HepG2 (cell line): ENCODE results near the gene PSEN2. TPM values are rescaled to one million over a fixed set of nuclear protein-coding genes. Genes with fewer than 3 reads are reported as not detected.

ENCODE experiments used
- EHMT2 ChIP-seq: fragments of 200-600 bp; sonication (generic); IDR thresholded peaks from 2 replicates; pipeline ENCODE4 v1.7.0; 2017; ENCODE audit warnings: antibody characterized with exemption, low read depth, low read length, borderline replicate concordance
- FLYWCH1 ChIP-seq: sonication (generic); formaldehyde crosslinking; IDR thresholded peaks from 2 replicates; pipeline ENCODE4 v1.8.1; 2023; ENCODE audit warnings: mild to moderate bottlenecking, missing genetic modification reagents
- ISL2 ChIP-seq: sonication (generic); formaldehyde crosslinking; IDR thresholded peaks from 2 replicates; pipeline ENCODE4 v1.5.0; 2020; ENCODE audit warnings: missing genetic modification reagents
- KAT2B ChIP-seq: fragments of 150-350 bp; IDR thresholded peaks from 2 replicates; pipeline ENCODE4 v1.6.1; 2014; ENCODE audit warnings: low read depth, low read length, borderline replicate concordance
- MEF2D ChIP-seq: sonication (generic); formaldehyde crosslinking; IDR thresholded peaks from 2 replicates; pipeline ENCODE4 v1.5.1; 2020; ENCODE audit warnings: mild to moderate bottlenecking, missing genetic modification reagents
- MTA1 ChIP-seq: sonication (generic); formaldehyde crosslinking; IDR thresholded peaks from 2 replicates; pipeline ENCODE4 v1.4.0; 2020; ENCODE audit warnings: missing genetic modification reagents, mild to moderate bottlenecking, borderline replicate concordance
- TBX2 ChIP-seq: sonication (generic); formaldehyde crosslinking; IDR thresholded peaks from 2 replicates; pipeline ENCODE4 v1.5.0; 2020; ENCODE audit warnings: missing genetic modification reagents, mild to moderate bottlenecking, borderline replicate concordance
- TRIM24 ChIP-seq: sonication (generic); formaldehyde crosslinking; IDR thresholded peaks from 2 replicates; pipeline ENCODE4 v1.8.0; 2022; ENCODE audit warnings: mild to moderate bottlenecking, missing genetic modification reagents
- ZNF678 ChIP-seq: sonication (generic); formaldehyde crosslinking; IDR thresholded peaks from 2 replicates; pipeline ENCODE4 v1.4.0; 2020; ENCODE audit warnings: mild to moderate bottlenecking, missing genetic modification reagents
- ZNF776 ChIP-seq: sonication (generic); formaldehyde crosslinking; IDR thresholded peaks from 2 replicates; pipeline ENCODE4 v1.4.0; 2020; ENCODE audit warnings: mild to moderate bottlenecking, missing genetic modification reagents
- ZNF839 ChIP-seq: sonication (generic); formaldehyde crosslinking; IDR thresholded peaks from 2 replicates; pipeline ENCODE4 v1.4.0; 2020; ENCODE audit warnings: missing genetic modification reagents, mild to moderate bottlenecking, borderline replicate concordance
- ZNF883 ChIP-seq: sonication (generic); formaldehyde crosslinking; IDR thresholded peaks from 2 replicates; pipeline ENCODE4 v1.5.1; 2020; ENCODE audit warnings: mild to moderate bottlenecking, missing genetic modification reagents; ENCODE audit errors: not compliant biosample characterization
- polyA plus RNA-seq, 8 experiments: library from polyadenylated mRNA; depleted of rRNA in 3 of 8; stranded (reverse) in 7 of 8; unstranded in 1 of 8; fragments of >200 nt; fragmentation: Illumina TruSeq in 4 of 8; extraction: Trizol in 4 of 8; gene quantifications; 2 replicates each; pipeline versions ENCODE4 v1.2.1 to v1.2.3, GENCODE V29; 2011 to 2016; ENCODE audit warnings: low read depth in 4 of 8, missing spikeins in 1 of 8, mixed read lengths in 1 of 8; ENCODE audit not compliant: insufficient read depth in 1 of 8
- total RNA-seq, 5 experiments: library from RNA; depleted of rRNA; stranded (reverse); fragments of >200 nt; fragmentation: Illumina TruSeq; extraction: Trizol; gene quantifications; 2 replicates each; pipeline ENCODE4 v1.2.3, GENCODE V29; 2016; ENCODE audit warnings: low read depth in 1 of 5
- TF ChIP-seq, protein P1 (sequence below): sonication (generic); formaldehyde crosslinking; IDR thresholded peaks from 2 replicates; pipeline ENCODE4 v1.4.0; 2020; ENCODE audit warnings: mild to moderate bottlenecking, missing genetic modification reagents
- TF ChIP-seq, protein P2 (sequence below): sonication (generic); formaldehyde crosslinking; IDR thresholded peaks from 2 replicates; pipeline ENCODE4 v1.4.0; 2020; ENCODE audit warnings: missing genetic modification reagents
- TF ChIP-seq, protein P3 (sequence below): sonication (generic); formaldehyde crosslinking; IDR thresholded peaks from 2 replicates; pipeline ENCODE4 v1.4.0; 2020; ENCODE audit warnings: mild to moderate bottlenecking, missing genetic modification reagents

The PSEN2 gene
- total and polyA plus RNA-seq, 2 of the 13 experiments (the other 11 are each of a cell fraction or from before 2014, with no cell fraction given) = 5.9 to 13.1 TPM

DNA sequence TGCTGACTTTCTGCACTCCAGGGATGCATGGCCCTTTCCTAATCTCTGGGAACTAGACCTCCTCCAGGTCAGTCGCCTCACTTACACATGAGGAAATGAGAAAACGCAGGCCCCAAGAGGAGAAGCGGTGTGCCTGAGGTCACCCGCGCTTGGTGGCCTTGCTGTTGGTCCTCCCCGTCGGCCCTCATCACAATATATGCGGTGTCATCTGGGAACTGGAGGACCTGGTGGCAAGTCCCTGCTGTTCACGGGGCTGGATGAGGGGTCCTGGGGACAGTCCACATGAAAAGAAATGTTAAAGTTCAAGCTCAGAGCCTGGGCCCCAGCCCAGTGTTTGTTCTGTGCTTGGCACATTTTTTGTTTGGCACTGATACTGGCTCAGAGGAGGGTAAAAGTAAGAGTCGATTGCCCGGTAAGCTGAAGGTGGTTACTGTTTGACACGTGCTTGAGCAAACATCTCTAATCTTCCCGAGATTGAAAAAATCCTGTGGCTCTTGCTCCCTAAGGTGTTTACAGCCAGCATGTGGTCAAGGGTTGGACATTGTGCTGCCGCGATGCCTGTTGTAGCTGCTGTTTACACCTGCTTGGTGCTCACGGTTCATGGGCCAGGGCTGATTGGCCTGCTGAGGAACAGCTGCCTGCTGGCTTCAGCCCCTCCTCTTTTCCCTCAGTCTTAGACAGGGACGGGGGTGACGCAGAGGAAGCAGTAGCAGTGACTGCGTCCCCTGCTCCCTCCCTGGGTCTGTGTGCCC, 74.9 kb downstream of the PSEN2 start (continued):
- TF ChIP-seq, protein P1, sequence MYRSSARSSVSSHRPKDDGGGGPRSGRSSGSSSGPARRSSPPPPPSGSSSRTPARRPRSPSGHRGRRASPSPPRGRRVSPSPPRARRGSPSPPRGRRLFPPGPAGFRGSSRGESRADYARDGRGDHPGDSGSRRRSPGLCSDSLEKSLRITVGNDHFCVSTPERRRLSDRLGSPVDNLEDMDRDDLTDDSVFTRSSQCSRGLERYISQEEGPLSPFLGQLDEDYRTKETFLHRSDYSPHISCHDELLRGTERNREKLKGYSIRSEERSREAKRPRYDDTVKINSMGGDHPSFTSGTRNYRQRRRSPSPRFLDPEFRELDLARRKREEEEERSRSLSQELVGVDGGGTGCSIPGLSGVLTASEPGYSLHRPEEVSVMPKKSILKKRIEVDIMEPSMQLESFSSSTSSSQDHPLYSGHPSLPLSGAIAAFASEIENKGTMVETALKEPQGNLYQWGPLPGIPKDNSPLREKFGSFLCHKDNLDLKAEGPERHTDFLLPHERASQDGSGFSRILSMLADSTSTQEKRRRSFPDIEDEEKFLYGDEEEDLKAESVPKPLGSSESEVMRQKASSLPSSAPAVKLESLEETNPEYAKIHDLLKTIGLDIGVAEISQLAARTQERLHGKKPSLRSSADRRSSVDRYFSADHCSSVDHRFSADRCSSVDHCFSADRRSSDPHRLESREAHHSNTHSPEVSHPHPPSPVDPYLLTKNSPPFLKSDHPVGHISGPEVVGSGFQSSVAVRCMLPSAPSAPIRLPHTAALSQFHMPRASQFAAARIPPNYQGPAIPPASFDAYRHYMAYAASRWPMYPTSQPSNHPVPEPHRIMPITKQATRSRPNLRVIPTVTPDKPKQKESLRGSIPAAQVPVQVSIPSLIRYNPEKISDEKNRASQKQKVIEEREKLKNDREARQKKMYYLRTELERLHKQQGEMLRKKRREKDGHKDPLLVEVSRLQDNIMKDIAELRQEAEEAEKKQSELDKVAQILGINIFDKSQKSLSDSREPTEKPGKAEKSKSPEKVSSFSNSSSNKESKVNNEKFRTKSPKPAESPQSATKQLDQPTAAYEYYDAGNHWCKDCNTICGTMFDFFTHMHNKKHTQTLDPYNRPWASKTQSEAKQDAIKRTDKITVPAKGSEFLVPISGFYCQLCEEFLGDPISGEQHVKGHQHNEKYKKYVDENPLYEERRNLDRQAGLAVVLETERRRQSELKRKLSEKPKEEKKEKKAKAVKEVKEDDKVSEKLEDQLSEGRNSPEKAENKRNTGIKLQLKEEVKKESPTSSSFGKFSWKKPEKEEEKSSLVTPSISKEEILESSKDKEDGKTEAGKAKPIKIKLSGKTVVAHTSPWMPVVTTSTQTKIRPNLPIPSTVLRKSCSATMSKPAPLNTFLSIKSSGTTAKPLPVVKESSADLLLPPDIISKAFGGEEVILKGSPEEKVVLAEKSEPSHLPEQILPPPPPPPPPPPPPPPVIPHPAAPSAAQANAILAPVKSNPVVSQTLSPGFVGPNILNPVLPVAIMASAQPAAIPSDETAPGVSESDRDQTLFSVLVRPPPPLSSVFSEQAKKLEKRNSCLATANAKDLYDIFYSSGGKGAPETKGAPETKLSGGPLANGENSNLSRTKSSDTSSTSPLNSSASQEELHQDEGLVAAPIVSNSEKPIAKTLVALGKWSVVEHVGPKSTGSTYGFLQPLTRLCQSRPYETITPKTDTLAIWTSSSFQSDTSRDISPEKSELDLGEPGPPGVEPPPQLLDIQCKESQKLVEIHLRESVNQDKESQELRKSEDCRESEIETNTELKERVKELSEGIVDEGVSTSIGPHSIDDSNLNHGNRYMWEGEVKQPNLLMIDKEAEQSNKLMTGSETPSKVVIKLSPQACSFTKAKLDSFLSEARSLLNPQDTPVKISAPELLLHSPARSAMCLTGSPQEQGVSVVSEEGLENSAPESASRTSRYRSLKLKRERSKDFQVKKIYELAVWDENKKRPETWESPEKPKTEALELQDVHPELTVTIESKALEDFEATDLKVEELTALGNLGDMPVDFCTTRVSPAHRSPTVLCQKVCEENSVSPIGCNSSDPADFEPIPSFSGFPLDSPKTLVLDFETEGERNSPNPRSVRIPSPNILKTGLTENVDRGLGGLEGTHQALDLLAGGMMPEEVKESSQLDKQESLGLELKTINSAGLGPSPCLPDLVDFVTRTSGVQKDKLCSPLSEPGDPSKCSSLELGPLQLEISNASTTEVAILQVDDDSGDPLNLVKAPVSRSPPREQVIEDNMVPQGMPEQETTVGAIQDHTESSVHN = peak; percentile 47; the same call in 1 of the 2 replicates
- TF ChIP-seq MTA1 (CRISPR knock-in tag) = peak; percentile 60; the same call in 1 of the 2 replicates
- no peak for TF ChIP-seq ZNF883 (CRISPR knock-in tag)
- TF ChIP-seq, protein P2, sequence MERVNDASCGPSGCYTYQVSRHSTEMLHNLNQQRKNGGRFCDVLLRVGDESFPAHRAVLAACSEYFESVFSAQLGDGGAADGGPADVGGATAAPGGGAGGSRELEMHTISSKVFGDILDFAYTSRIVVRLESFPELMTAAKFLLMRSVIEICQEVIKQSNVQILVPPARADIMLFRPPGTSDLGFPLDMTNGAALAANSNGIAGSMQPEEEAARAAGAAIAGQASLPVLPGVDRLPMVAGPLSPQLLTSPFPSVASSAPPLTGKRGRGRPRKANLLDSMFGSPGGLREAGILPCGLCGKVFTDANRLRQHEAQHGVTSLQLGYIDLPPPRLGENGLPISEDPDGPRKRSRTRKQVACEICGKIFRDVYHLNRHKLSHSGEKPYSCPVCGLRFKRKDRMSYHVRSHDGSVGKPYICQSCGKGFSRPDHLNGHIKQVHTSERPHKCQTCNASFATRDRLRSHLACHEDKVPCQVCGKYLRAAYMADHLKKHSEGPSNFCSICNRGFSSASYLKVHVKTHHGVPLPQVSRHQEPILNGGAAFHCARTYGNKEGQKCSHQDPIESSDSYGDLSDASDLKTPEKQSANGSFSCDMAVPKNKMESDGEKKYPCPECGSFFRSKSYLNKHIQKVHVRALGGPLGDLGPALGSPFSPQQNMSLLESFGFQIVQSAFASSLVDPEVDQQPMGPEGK (CRISPR knock-in tag) = peak; percentile 26; the same call in 1 of the 2 replicates
- TF ChIP-seq TBX2 = peak; percentile 89
- peak; percentile 28; the same call in 1 of the 2 replicates for TF ChIP-seq MEF2D
- TF ChIP-seq ZNF839 (CRISPR knock-in tag) = no peak
- no peak; the same call in 1 of the 2 replicates for TF ChIP-seq ZNF678 (CRISPR knock-in tag)
- no peak for TF ChIP-seq ISL2 (CRISPR knock-in tag)
- TF ChIP-seq KAT2B = no peak
- TF ChIP-seq ZNF776 (CRISPR knock-in tag) = no peak
- TF ChIP-seq, protein P3, sequence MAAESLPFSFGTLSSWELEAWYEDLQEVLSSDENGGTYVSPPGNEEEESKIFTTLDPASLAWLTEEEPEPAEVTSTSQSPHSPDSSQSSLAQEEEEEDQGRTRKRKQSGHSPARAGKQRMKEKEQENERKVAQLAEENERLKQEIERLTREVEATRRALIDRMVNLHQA (CRISPR knock-in tag) = no peak
- TF ChIP-seq TRIM24 (CRISPR knock-in tag) = no peak
- no peak; the same call in 1 of the 2 replicates for TF ChIP-seq EHMT2
- TF ChIP-seq FLYWCH1 = no peak
